Mesenchymal stem cell (in vitro differentiated cells and primary cell): Measurements from ENCODE around the gene CCDC106.

Source experiments
- DNase-seq: peaks from one replicate; pipeline ENCODE4 v3.0.0-alpha.2; 2013
- H2AFZ ChIP-seq: one replicate; pipeline ENCODE4 v1.6.1; 2013; ENCODE audit warnings: low read depth, mild to moderate bottlenecking, control low read depth, inconsistent platforms, low read length, moderate library complexity
- H2AK5ac ChIP-seq: 2 replicates; pipeline ENCODE4 v1.6.1; 2013; ENCODE audit warnings: low read length, moderate library complexity, mild to moderate bottlenecking, inconsistent platforms; ENCODE audit not compliant: severe bottlenecking
- H2BK120ac ChIP-seq: one replicate; pipeline ENCODE4 v1.6.1; 2013; ENCODE audit warnings: low read depth, mild to moderate bottlenecking, inconsistent platforms, low read length, moderate library complexity
- H2BK12ac ChIP-seq, 2 experiments: one replicate each; pipeline ENCODE4 v1.6.1; 2013; ENCODE audit warnings: inconsistent platforms in 2 of 2, low read length in 2 of 2, mild to moderate bottlenecking in 2 of 2, moderate library complexity in 2 of 2, control low read depth in 1 of 2
- H2BK15ac ChIP-seq: one replicate; pipeline ENCODE4 v1.6.1; 2013; ENCODE audit warnings: mild to moderate bottlenecking, low read depth, inconsistent platforms; ENCODE audit not compliant: poor library complexity, severe bottlenecking
- H2BK5ac ChIP-seq: 2 replicates; pipeline ENCODE4 v1.6.1; 2013; ENCODE audit warnings: low read depth, mild to moderate bottlenecking, low read length, control low read depth, inconsistent platforms; ENCODE audit not compliant: poor library complexity, severe bottlenecking
- H3K14ac ChIP-seq, 2 experiments: one replicate each; pipeline ENCODE4 v1.6.1; 2013; ENCODE audit warnings: inconsistent platforms in 2 of 2, low read length in 2 of 2, control low read depth in 1 of 2, mild to moderate bottlenecking in 1 of 2, moderate library complexity in 1 of 2
- H3K18ac ChIP-seq, 2 experiments: one replicate each; pipeline ENCODE4 v1.6.1; 2013; ENCODE audit warnings: inconsistent platforms in 2 of 2, low read length in 2 of 2, control low read depth in 1 of 2, low read depth in 1 of 2, mild to moderate bottlenecking in 1 of 2
- H3K23ac ChIP-seq, 2 experiments: one replicate each; pipeline ENCODE4 v1.6.1; 2013; ENCODE audit warnings: inconsistent platforms in 2 of 2, low read length in 2 of 2, mild to moderate bottlenecking in 2 of 2, moderate library complexity in 2 of 2, control low read depth in 1 of 2
- H3K27ac ChIP-seq: 2 replicates; pipeline ENCODE4 v1.5.1; 2013; ENCODE audit warnings: mild to moderate bottlenecking, moderate library complexity, low read length, control low read depth, inconsistent platforms; ENCODE audit not compliant: poor library complexity, severe bottlenecking
- H3K27me3 ChIP-seq, 2 experiments: 2 replicates each; pipeline versions ENCODE4 v1.6.1 to v1.7.0; 2013; ENCODE audit warnings: low read length in 2 of 2, mild to moderate bottlenecking in 2 of 2, moderate library complexity in 2 of 2, control low read depth in 1 of 2, inconsistent platforms in 1 of 2; ENCODE audit not compliant: control insufficient read depth in 1 of 2, insufficient read depth in 1 of 2
- H3K36me3 ChIP-seq, 2 experiments: 2 replicates each; pipeline versions ENCODE4 v1.6.1 to v1.7.0; 2013; ENCODE audit warnings: low read length in 2 of 2, control low read depth in 1 of 2, inconsistent platforms in 1 of 2, low read depth in 1 of 2, mild to moderate bottlenecking in 1 of 2; ENCODE audit not compliant: insufficient read depth in 2 of 2, control insufficient read depth in 1 of 2
- H3K4ac ChIP-seq, 2 experiments: one replicate each; pipeline ENCODE4 v1.6.1; 2013; ENCODE audit warnings: inconsistent platforms in 2 of 2, low read length in 2 of 2, mild to moderate bottlenecking in 2 of 2, moderate library complexity in 2 of 2, control low read depth in 1 of 2, low read depth in 1 of 2
- H3K4me1 ChIP-seq: 2 replicates; pipeline ENCODE4 v1.6.1; 2013; ENCODE audit warnings: low read depth, low read length, control low read depth; ENCODE audit not compliant: control insufficient read depth, insufficient read depth
- H3K4me2 ChIP-seq: 2 replicates; pipeline ENCODE4 v1.6.1; 2013; ENCODE audit warnings: low read length, mild to moderate bottlenecking, inconsistent platforms; ENCODE audit not compliant: poor library complexity, severe bottlenecking
- H3K4me3 ChIP-seq, 2 experiments: 2 replicates each; pipeline versions ENCODE4 v1.5.1 to v1.7.0; 2013; ENCODE audit warnings: low read length in 2 of 2, mild to moderate bottlenecking in 2 of 2, control low read depth in 1 of 2, low read depth in 1 of 2; ENCODE audit not compliant: insufficient read depth in 1 of 2
- H3K79me1 ChIP-seq: replicated peaks from 2 replicates; pipeline ENCODE4 v1.6.1; 2013; ENCODE audit warnings: mild to moderate bottlenecking, control low read depth, low read length, inconsistent platforms; ENCODE audit not compliant: poor library complexity, severe bottlenecking
- H3K9ac ChIP-seq: 2 replicates; pipeline ENCODE4 v1.7.0; 2013; ENCODE audit warnings: mild to moderate bottlenecking, low read length, moderate library complexity
- H3K9me3 ChIP-seq: 2 replicates; pipeline ENCODE4 v1.7.0; 2013; ENCODE audit warnings: mild to moderate bottlenecking, low read length; ENCODE audit not compliant: control insufficient read depth
- H4K8ac ChIP-seq: one replicate; pipeline ENCODE4 v1.6.1; 2013; ENCODE audit warnings: inconsistent platforms, mild to moderate bottlenecking, low read length, moderate library complexity
- H4K91ac ChIP-seq: one replicate; pipeline ENCODE4 v1.6.1; 2013; ENCODE audit warnings: mild to moderate bottlenecking, low read length, inconsistent platforms
- WGBS: methylation state at CpG from one replicate; pipeline ENCODE4 v1.1.7; 2013; ENCODE audit warnings: mixed read lengths; 5-methylcytosine and 5-hydroxymethylcytosine counted together

Gene CCDC106

DNA sequence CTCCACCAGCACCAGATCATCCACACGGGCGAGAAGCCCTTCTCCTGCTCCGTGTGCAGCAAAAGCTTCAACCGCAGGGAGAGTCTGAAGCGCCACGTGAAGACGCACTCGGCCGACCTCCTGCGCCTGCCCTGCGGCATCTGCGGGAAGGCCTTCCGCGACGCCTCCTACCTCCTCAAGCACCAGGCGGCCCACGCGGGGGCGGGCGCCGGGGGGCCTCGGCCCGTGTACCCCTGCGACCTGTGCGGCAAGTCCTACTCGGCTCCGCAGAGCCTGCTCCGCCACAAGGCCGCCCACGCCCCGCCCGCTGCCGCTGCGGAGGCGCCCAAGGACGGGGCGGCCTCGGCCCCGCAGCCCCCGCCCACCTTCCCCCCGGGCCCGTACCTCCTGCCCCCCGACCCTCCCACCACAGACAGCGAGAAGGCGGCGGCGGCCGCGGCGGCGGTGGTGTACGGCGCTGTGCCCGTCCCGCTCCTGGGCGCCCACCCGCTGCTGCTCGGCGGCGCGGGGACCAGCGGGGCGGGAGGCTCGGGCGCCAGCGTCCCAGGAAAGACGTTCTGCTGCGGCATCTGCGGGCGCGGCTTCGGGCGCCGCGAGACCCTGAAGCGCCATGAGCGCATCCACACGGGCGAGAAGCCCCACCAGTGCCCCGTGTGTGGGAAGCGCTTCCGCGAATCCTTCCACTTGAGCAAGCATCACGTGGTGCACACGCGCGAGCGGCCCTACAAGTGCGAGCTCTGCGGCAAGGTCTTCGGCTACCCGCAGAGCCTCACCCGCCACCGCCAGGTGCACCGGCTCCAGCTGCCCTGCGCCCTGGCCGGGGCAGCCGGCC lies 33.1 kb upstream of the CCDC106 start:
- Histone ChIP-seq H2BK5ac (peak overlapping the region; percentile 14), H3K18ac (no peak overlapping the region), H3K23ac (no peak overlapping the region), H3K4me3 (no peak overlapping the region), H3K79me1 (peaks cover 47% of the 10 kb centered on the region), H2BK15ac (no peak overlapping the region), H3K14ac (no peak overlapping the region), H3K27me3 (no peaks in the 10 kb centered on the region), H2AK5ac (no peak overlapping the region), H3K9ac (no peak overlapping the region), H3K4me2 (no peak overlapping the region), H4K8ac (no peak overlapping the region), H2AFZ (no peak overlapping the region), H3K4me1 (peaks cover 3% of the 10 kb centered on the region), H3K4ac (no peak overlapping the region), H3K9me3 (peaks cover 1% of the 10 kb centered on the region), H2BK12ac (no peak overlapping the region), H2BK120ac (no peak overlapping the region), H3K27ac (no peak overlapping the region), H4K91ac (no peak overlapping the region), H3K36me3 (peaks cover 34 to 72% of the 10 kb centered on the region in 2 experiments)
- DNase-seq = no peak
- 98% methylated on average over 90 of the region's 98 CpGs for WGBS

GRCh38 chr19:55615543-55616394 lies 32.2 kb upstream of the CCDC106 start:
- DNase-seq = no peak
- no peak overlapping the region for H2BK12ac ChIP-seq
- no peak overlapping the region for H2BK15ac ChIP-seq

GRCh38 chr19:55616395-55616875 lies 31.6 kb upstream of the CCDC106 start:
- Histone ChIP-seq H2BK15ac (no peak overlapping the region), H3K4ac (no peak overlapping the region), H3K23ac (no peak overlapping the region), H4K8ac (no peak overlapping the region), H2BK120ac (no peak overlapping the region), H4K91ac (no peak overlapping the region), H3K4me3 (no peak overlapping the region), H3K9me3 (no peaks in the 10 kb centered on the region), H3K18ac (no peak overlapping the region), H3K79me1 (peaks cover 38% of the 10 kb centered on the region), H2AFZ (no peak overlapping the region), H3K36me3 (peaks cover 31 to 71% of the 10 kb centered on the region in 2 experiments), H3K4me1 (peaks cover 3% of the 10 kb centered on the region), H3K4me2 (no peak overlapping the region), H3K27me3 (no peaks in the 10 kb centered on the region), H3K27ac (no peak overlapping the region), H2BK12ac (no peak overlapping the region), H3K14ac (no peak overlapping the region), H3K9ac (no peak overlapping the region), H2AK5ac (no peak overlapping the region), H2BK5ac (no peak overlapping the region)
- 99% methylated on average over 38 of the region's 38 CpGs for WGBS
- DNase-seq = no peak

More at GRCh38 chr19:55615543-55616394, 32.2 kb upstream of the CCDC106 start:
- no peaks in the 10 kb centered on the region for H3K9me3 ChIP-seq
- H3K18ac ChIP-seq = no peak overlapping the region
- H3K23ac ChIP-seq = no peak overlapping the region
- H2AK5ac ChIP-seq = no peak overlapping the region
- no peak overlapping the region for H3K14ac ChIP-seq
- no peak overlapping the region for H4K91ac ChIP-seq
- H2AFZ ChIP-seq = no peak overlapping the region
- H3K4me3 ChIP-seq = no peak overlapping the region
- peaks cover 42% of the 10 kb centered on the region for H3K79me1 ChIP-seq
- H2BK5ac ChIP-seq = no peak overlapping the region
- H4K8ac ChIP-seq = no peak overlapping the region
- H3K36me3 ChIP-seq = peaks cover 28 to 71% of the 10 kb centered on the region in 2 experiments
- no peaks in the 10 kb centered on the region for H3K27me3 ChIP-seq
- H3K9ac ChIP-seq = no peak overlapping the region
- H3K4ac ChIP-seq = no peak overlapping the region
- H3K27ac ChIP-seq = no peak overlapping the region
- no peak overlapping the region for H2BK120ac ChIP-seq
- peaks cover 3% of the 10 kb centered on the region for H3K4me1 ChIP-seq
- 99% methylated on average over 88 of the region's 88 CpGs for WGBS
- H3K4me2 ChIP-seq = no peak overlapping the region

- Histone ChIP-seq H2BK12ac (no peak overlapping the region), H2BK5ac (no peak overlapping the region), H3K27me3 (no peaks in the 10 kb centered on the region), H4K8ac (no peak overlapping the region), H3K18ac (no peak overlapping the region), H3K36me3 (peaks cover 31 to 75% of the 10 kb centered on the region in 2 experiments), H3K9me3 (no peaks in the 10 kb centered on the region), H2AFZ (no peak overlapping the region), H3K4me3 (no peak overlapping the region), H2BK15ac (no peak overlapping the region), H3K9ac (no peak overlapping the region), H3K23ac (no peak overlapping the region), H3K4me2 (no peak overlapping the region), H2AK5ac (no peak overlapping the region), H3K27ac (no peak overlapping the region), H4K91ac (no peak overlapping the region), H3K4ac (no peak overlapping the region), H2BK120ac (no peak overlapping the region), H3K79me1 (peaks cover 36% of the 10 kb centered on the region), H3K14ac (no peak overlapping the region), H3K4me1 (peaks cover 6% of the 10 kb centered on the region)
- 92% methylated on average over 8 of the region's 8 CpGs for WGBS
- no peak for DNase-seq
Observed at GRCh38 chr19:55617426-55617825, 30.6 kb upstream of the CCDC106 start.
